DMS153 (cell line): Measurements from ENCODE around the gene KRTAP16-1.

Experiments used
- DNase-seq: peaks from one replicate; lab custom pipeline; 2025; lab: John Stamatoyannopoulos, UW

The KRTAP16-1 gene

DNA sequence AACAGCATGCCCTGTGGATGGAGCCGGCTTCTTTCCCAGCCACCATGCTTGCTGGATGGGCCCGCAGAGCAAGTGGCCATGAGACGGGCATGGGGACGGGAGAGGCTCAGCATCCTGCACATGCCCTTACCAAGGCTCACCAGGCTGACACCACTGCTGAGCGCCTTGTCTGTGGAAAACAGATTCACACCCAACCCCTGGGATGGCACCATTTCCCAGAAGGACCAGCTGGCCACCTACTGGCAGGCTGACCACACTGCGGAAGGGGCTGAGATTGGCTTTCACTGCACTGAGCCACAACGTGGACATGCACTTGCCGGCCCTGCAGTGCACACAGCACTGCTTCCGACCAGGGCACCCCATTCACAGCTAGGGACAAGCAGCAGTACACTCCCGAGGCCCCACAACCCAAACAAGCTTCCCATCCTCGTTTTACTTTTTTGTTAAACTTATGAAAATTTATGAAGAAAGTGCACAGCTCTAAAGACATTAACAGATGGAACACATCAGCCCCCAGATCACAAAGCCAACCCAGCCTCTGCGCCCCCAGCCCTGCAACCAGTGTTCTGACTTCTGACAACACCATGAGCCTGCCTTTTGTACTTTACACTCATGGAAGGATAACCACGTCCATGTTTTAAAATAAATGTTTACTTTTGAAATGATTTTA lies 20.3 kb upstream of the KRTAP16-1 start:
- peak; percentile 28 for DNase-seq

- no peak for DNase-seq
Observed at GRCh38 chr17:41328207-41328606, 19.1 kb upstream of the KRTAP16-1 start.

DNA sequence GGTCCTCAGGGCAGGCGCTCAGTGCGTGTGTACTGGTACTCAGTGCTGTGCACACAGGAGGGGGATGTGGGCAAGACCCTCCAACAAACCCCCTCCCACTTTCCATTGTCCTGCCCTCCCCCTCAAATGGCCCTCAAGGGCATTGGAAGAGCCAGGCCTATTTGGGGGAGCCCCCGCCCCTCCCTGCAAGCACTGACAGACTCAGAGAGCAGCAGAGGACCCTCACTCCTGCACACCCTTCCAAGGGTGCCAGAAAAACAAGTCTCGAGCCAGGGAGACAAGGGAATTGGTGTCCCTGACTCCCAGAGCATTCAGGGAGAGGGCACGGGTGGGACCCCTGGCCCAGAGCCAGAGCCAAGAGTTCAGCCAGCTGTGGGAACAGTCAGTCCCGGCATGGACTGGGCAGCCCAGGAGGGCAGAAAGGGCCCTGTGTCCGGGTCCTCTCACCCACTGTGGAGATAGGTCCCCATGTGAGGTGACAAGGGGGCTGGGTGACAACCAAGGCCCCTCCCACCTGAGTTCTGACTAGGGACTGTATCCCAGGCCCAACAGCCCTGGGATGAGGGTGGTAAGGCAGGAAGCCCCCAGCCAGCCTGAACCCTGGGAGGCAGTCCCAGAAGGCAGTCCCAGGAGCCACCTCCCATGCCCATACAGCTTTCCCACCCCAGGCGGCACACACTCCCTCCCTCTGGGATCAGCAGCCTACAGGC lies 18.5 kb upstream of the KRTAP16-1 start:
- no peak for DNase-seq

DNA sequence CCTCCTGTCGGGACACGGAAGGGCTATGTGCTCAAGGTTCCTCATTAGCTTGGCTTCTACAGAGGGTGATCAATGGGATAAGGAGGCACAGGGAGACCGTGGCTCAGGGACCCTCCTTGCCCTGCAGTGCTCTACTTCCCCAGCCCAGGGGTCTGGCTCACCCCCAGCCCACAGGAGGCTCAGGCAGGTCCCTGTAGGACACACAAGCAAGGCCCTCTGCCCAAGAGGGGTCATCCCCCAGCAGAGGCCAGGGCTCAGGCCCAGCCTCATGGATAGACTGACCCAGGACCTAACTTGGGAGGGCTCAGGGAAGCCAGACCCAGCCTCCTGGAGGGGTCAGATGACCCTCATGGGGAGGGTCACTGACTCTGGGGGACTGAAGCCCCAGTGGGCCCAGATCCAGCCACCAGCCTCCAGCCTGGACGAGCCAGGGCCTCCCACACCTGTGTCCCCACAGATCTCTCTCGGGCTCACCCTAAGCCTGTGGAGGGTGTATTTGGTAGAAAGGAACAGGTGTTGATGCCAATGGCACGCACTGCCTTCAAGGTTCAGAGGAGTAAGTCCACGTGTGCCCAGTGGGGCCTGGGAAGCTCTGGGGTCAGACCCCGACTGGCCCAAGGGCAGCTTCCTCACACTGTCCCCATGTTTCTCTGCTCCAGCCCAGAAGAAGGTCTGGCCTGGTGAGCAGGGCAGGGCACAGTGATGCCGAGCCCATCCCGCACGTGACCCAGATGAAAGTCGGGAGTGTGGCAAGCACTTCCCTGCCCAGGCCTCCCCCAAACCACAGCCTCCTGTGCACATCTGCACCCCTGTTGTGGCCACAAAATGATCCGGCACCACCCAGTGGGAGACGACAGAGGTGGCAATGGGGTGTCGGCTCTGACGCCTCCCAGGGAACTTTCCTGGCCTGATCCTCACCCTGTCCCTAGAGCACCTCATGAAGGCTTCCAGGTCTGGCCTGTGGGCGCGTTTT lies 17.4 kb upstream of the KRTAP16-1 start:
- no peak for DNase-seq

GRCh38 chr17:41325611-41326010 lies 16.5 kb upstream of the KRTAP16-1 start:
- DNase-seq = no peak

DNA sequence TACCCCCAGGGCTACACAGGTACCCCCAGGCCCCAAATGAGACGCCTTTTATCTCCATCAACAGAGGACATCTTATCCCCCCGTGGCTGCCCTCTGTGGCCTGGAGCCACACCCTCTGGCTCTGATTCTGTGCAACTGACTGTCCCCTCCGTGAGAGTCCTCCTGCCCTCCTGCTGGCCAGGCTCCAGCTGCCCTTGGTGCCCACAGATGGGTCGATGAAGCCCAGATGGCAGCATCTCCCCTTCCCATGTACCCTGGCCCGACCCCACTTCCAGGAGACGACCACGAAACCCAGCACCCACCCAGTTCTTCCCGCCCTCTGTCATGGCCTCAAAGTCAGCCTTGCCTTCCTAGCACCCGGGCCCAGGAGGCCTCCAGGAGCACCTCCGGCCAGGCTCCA lies 16.0 kb upstream of the KRTAP16-1 start:
- DNase-seq = no peak

GRCh38 chr17:41324180-41325075 lies 15.3 kb upstream of the KRTAP16-1 start:
- no peak for DNase-seq

- DNase-seq = no peak
Observed at GRCh38 chr17:41322903-41323895, 14.1 kb upstream of the KRTAP16-1 start.

DNA sequence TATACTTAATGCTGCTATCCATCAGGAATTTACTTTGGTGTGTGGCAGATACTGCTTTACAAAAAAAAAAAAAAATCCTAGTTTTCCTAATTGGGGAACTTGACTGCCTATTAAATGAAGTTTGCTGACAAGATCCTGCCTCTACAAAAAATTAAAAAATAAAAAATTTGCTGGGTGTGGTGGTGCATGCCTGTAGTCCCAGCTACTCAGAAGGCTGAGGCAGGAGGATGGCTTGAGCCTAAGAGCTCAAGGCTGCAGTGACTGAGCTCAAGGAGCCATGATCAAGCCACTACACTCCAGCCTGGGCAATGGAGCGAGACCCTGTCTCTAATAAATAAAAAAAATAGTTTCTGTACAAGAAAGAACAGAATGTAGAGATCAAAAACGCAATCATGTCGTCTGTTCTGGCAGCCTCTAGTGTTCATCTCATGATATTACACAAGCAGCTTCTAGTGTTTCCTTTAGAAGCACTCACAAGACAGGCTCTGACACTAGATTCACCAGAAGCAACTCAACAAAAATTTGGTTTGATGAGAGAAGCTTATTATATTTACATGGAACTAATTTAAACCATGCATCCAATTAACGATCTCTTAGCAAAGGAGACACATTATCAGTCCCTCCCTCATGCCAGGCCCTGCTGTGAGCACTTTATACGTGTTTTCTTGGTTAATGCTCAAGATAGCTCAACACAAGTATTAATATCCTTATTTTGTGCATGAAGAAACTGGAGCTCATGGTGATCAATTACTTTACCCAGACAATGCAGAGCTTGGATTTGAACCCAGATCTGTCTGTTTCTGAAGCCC lies 13.2 kb upstream of the KRTAP16-1 start:
- peak; percentile 31 for DNase-seq

- DNase-seq = no peak
Observed at GRCh38 chr17:41318231-41318630, 9.1 kb upstream of the KRTAP16-1 start.

- DNase-seq = peak; percentile 39
Observed at GRCh38 chr17:41315814-41316445, 6.8 kb upstream of the KRTAP16-1 start.

GRCh38 chr17:41315204-41315794 lies 6.2 kb upstream of the KRTAP16-1 start, which contains the start of gene KRTAP17-1:
TSS of gene KRTAP17-1 (minus strand) at chr17:41315710. CDS start at chr17:41315650, 60 bp downstream.
- no peak for DNase-seq

GRCh38 chr17:41311111-41311510 lies 2.0 kb upstream of the KRTAP16-1 start:
- no peak for DNase-seq

- DNase-seq = peak; percentile 72
Observed at GRCh38 chr17:41308251-41308917, 725 bp downstream of the KRTAP16-1 start.

GRCh38 chr17:41307647-41308046 lies 1.5 kb downstream of the KRTAP16-1 start:
- no peak for DNase-seq

- DNase-seq = no peak
Observed at GRCh38 chr17:41304091-41304490, 5.0 kb downstream of the KRTAP16-1 start.

DNA sequence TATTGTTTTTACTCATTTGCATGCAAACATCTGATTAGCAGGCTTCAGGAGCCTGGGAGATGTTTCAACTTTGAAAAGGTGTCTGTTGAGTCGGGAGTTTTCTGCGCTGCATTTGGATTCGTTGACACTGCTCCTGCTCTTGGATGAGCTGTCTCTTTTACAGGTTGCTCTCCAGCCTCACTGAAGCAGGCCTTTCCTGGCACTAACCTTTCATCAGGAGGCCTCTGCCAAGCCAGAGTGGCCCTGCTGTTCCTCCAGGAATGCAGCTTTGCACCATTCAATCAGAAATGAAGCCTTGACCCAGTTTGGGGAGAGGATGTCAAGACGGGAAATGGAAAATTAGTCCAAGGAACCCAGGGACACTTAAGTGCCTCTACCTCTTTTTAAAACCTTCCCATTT lies 6.1 kb downstream of the KRTAP16-1 start:
- no peak for DNase-seq
